ENCODE data around the gene DYRK3.

DNA sequence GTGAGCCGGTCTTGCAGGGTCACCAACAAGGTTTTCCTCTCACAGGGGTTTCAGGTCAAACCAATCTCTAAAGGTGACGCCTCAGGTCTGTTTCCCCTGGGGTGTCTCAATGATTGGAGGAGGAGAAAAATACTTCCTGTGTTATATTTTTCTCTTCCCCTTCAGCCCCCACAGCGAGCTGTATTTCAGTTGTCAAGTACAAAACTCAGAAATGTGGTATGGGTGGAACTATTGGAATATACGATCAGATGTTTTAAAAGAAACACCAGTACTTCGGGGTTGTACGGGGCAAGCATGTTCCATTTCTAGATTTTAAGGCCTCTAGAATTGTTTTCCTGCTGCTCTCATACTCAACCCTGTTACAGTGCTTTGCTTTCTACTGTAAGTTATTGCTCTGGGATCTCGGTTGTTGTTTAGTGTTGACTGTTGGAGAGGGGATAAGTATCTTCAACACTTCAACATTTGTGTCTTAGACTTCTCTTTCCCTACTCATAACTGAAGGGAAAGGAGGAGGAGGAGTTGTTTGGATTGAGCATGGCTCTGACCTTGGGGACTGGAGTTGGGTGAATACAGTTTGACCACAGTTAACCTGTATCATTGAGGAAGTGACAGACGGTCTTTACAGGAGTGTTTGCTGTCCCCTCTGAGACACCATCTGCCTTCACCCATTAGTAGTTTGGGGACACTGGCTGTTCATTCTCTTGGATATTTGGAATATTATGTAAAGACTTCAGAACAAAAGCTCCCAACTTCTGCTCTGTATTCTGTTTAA lies 51.3 kb downstream of the DYRK3 start:
- TF ChIP-seq FIP1L1 (IDR thresholded peaks at IDR 0.05; ENCODE audit: low read depth, low read length, poor library complexity, severe bottlenecking) (no peak), ZNF316 (IDR thresholded peaks at IDR 0.05) (no peak), NR1H2 (CRISPR knock-in tag; IDR thresholded peaks at IDR 0.05) (no peak; the same call in 1 of the 2 replicates), SPI1 (IDR thresholded peaks at IDR 0.05; ENCODE audit: borderline replicate concordance, low read depth, low read length) (peak; percentile 84), EP300 (IDR thresholded peaks at IDR 0.05; ENCODE audit: low read length) (no peak), MYNN (IDR thresholded peaks at IDR 0.05) (no peak), MYNN (CRISPR knock-in tag; IDR thresholded peaks at IDR 0.05) (no peak), POLR2A (conservative IDR thresholded peaks at IDR 0.05) (no peak), POLR2AphosphoS2 (IDR thresholded peaks at IDR 0.05; ENCODE audit: low read length) (no peak), CEBPB (tag; IDR thresholded peaks at IDR 0.05) (no peak), ZEB2 (IDR thresholded peaks at IDR 0.05) (no peak), BRCA1 (IDR thresholded peaks at IDR 0.05) (no peak), BRCA1 (CRISPR knock-in tag; IDR thresholded peaks at IDR 0.05) (no peak)
- TF ChIP-seq, protein P1, sequence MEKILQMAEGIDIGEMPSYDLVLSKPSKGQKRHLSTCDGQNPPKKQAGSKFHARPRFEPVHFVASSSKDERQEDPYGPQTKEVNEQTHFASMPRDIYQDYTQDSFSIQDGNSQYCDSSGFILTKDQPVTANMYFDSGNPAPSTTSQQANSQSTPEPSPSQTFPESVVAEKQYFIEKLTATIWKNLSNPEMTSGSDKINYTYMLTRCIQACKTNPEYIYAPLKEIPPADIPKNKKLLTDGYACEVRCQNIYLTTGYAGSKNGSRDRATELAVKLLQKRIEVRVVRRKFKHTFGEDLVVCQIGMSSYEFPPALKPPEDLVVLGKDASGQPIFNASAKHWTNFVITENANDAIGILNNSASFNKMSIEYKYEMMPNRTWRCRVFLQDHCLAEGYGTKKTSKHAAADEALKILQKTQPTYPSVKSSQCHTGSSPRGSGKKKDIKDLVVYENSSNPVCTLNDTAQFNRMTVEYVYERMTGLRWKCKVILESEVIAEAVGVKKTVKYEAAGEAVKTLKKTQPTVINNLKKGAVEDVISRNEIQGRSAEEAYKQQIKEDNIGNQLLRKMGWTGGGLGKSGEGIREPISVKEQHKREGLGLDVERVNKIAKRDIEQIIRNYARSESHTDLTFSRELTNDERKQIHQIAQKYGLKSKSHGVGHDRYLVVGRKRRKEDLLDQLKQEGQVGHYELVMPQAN (IDR thresholded peaks at IDR 0.05; ENCODE audit: borderline replicate concordance), result no peak
- TF ChIP-seq, protein P2, sequence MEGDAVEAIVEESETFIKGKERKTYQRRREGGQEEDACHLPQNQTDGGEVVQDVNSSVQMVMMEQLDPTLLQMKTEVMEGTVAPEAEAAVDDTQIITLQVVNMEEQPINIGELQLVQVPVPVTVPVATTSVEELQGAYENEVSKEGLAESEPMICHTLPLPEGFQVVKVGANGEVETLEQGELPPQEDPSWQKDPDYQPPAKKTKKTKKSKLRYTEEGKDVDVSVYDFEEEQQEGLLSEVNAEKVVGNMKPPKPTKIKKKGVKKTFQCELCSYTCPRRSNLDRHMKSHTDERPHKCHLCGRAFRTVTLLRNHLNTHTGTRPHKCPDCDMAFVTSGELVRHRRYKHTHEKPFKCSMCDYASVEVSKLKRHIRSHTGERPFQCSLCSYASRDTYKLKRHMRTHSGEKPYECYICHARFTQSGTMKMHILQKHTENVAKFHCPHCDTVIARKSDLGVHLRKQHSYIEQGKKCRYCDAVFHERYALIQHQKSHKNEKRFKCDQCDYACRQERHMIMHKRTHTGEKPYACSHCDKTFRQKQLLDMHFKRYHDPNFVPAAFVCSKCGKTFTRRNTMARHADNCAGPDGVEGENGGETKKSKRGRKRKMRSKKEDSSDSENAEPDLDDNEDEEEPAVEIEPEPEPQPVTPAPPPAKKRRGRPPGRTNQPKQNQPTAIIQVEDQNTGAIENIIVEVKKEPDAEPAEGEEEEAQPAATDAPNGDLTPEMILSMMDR (IDR thresholded peaks at IDR 0.05 in 2 of 3, conservative IDR thresholded peaks at IDR 0.05 in 1 of 3; ENCODE audit: insufficient read depth in 2 of 3, low read depth in 1 of 3, low read length in 3 of 3), result no peak
